ENCODE data around the gene SLC26A5.

- TF ChIP-seq CTCF (conservative IDR thresholded peaks at IDR 0.05 in 1 of 2, IDR thresholded peaks at IDR 0.05 in 1 of 2; ENCODE audit: low read depth in 1 of 2, low read length in 2 of 2): no peak
- TF ChIP-seq EZH2 (IDR thresholded peaks at IDR 0.05; ENCODE audit: low read length, missing control alignments): no peak
Observed at GRCh38 chr7:103343332-103343731, 102.7 kb downstream of the SLC26A5 start.

Data from fibroblast of lung (primary cell).